ENCODE data around the gene INTS15.

Gene INTS15

DNA sequence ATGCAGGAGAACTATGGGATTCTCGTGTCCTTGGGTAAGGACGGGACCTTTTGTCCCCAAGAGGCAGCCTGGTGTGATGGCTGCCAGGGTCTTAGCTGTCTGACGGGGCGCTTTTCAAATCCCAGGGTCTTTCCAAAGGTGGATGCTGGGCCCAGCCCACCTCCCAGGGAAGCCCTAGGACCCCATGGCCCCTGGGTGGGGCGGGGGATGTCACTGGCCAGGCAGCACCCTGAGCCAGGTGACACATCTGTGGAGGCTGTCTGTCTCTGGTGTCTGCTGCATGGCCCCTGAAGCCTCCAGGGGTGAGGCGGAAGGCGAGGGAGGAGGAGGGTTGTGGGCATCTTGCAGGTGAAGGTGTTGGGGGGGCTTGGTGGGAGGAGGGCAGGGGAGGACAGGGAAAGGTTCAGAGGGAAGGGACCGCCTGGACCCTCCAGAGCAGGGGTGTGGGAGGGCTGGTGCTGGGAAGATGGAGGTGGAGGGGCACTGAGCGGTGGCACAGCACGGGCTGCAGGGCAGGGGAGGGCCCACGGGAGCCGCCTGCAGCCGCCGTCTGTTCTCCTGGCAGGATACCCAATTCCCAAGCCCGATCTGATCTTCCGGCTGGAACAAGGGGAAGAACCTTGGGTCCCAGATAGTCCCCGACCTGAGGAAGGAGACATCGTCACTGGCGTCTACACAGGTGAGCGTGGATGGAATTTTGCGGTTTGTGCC is 54.2 kb downstream of the INTS15 start:
- no peak for DNase-seq

DNA sequence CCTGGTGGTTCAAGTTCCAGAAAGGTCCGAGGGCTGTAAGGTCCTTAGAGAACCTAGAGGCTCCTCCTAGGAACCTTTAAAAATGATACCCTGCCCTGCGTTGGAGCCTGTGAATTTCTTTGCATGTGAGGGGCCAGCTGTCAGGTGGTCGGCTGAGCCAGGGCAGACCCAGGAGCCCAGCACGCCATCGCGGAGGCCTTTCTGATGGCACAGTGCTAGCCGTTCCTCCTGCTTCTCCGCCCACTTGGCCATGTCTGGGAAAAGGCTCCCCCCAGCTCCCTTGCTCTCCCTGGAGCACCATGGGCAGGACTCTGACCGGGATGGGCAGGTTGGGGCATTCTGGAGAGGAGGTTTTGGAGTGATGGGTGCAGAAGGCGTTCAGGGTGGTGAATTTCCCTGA is 54.9 kb downstream of the INTS15 start:
- no peak for DNase-seq

DNA sequence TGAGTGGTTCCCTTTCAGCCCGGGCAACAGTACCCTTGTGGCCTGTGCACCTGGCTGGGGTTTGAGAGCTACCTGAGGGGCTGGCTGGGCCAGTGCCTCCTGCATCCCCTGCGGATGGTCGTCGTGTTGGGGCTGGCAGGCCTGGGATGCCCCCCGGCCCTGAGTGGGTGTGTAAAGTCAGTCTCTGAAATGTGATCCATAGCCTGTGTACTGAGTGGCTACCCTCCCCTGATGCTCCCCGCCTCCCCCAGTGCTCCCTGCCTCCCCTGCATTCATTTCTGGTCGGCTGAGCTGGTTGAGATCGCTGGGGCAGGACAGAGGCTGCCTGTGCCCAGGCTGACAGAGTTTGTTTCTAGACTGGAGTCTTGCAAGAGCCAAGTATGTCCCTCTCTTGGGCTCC is 56.6 kb downstream of the INTS15 start:
- no peak for DNase-seq

DNA sequence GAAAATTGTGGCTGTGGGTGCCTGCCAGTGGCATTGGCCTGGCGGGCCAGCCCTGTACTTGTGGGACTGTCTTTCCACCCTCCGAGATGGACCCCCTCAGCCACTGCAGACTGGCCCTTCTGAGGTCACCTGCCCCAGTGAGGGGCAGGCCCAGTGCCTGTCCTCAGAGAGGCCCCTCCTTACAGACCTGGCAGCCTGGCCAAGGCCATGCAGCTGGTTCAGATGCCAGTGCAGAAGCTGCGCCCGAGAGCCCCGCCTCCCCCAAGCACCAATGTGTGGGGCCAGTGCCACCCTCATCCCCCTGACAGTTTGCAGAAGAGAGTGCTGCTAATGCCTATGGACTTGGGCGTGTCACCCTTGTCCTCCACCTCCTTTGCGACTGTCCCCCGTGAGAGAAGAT is 57.3 kb downstream of the INTS15 start:
- no peak for DNase-seq

DNA sequence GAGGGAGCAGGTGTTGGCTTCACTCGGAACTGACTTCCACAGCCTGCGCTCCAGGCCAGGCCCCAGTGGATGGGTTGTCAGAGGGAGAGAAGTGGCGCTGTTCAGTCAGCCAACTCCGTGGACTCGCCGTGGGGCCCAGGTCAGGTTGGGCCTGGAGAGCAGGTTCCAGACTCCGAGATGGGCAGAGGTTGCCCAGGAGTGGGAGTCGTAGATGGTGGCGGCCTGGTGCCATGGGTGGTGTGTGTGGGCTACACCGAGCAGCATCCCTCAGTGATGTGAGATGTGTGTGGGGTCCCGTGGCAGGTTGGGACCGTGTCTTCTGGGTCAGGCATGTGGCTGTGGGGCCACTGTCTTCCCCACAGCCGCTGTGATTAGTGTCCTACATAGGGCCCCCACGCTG is 57.7 kb downstream of the INTS15 start:
- no peak for DNase-seq

DNA sequence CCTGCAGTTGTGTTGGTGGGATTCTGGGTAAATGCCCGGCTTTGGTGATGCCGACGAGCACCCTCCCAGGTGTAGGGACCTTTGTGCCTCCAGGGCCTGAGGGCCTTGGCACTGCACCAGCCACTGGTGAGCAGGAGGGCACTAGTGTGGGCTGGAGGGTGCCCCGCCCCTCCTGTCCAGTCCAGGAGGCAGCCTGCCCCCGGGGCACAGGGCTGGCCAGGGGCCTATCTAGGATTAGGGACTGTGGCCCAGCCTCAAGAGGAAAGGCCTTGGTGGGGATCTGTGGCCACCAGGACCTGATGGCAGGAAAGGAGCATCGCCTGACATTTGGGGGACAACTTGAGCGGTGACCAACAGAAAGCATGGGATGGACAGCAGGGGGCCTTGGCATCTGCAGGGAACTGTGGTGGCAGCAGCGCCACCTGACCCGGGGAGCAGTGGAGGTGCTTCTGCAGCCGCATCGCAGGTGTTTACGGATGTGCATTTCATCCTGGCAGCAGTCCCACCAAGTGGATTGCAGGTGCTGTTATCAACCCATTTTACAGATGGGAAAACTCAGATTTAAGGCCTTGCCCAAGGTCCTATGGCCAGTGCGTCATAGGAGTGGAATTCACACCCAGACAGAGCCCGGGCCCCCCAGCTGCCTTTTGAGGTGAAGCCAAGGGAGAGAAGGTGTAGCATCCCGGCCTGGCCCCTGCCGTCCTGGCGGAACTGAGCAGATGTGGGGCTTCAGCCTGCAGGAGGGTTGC is 58.4 kb downstream of the INTS15 start:
- no peak for DNase-seq

DNA sequence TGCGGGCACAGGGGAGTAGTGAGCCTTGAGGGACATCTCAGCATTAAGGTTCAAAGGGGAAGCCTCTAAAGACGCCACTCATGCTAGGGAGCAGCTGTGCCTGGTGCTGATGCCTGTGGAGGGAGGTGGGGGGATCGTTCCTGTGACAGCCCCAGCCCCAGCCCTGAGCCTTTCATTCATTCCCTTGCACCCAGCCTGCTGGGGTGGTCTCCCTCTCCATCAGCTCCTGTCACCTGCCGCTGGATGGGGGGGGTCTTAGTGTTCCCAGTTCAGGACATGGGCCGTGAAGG is 58.9 kb downstream of the INTS15 start:
- no peak for DNase-seq

DNA sequence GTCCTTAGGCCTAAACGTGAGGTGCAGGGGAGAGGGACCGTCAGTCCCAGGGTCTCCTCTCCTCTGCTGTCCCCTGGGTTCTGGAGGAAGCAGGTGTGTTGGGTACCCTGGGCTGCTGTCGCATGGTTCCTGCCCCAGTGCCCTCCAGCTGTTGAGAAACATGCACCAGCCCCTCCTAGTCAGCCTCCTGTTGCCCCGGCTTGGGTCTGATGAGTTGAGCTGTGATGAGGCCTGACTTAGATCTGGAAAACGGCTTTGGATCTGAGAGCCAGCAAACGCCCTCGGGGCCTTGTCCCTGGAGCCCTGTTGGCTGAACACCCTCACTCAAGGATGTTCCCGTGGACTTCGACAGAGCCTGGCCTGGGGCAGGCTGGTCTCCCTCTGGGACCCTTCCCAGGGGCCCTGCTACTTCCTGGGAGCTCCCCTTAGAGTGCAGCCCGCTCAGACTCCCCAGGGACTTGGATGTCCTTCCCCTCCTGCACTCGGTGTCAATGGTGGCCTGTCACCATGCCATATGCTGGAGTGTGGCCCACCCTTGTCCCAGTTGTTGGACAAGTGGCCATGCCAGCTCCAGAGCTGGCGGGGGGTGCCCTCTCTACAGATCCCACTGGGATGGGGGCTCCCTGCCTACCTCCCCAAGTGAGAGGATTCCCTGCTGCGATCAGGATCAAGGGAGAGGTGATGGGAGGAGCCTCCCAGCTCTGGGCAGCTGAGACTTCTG is 59.6 kb downstream of the INTS15 start:
- DNase-seq: no peak

DNA sequence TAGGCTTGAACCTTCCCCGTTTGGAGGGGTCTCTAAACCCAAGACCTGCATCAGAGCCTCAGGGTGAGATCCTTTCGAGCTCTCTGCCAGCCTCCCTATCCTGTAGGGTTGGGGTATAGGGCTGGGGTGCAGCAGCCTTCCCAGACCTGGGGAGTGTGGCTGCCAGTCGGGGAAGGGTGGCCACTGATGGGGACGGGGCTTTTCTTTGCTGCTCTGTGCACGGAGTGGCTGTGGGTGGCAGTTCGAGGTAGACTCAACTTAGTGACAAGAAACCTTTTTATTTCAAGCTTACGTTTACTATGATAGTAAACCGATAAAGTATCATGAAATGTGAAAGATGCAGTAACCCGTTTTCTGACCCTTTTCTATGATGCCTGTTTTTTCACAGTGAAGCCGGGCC is 60.3 kb downstream of the INTS15 start:
- DNase-seq: no peak

DNA sequence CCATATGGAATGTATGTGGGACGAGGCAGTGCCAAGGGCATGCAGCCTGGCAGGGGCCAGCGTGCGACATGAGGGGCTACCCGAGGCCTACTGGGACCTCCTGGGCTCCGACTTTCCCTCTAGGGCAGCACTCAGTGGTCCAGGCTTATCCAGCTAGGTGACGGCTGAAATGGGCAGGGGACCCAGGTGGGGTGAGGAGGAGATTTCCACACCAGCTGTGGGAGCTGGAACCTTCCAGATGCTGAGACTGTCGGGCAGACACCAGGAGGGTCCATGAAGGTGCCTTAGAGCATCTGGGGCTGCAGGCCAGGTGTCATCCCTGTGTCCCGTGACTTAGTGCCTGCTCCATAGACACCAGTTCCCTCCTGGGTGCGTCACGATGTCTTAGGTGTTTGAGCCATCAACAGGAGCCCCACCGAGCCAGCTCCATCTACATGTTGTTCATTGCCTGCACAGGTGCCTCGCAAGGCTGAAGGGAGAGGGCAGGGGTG is 60.7 kb downstream of the INTS15 start:
- DNase-seq: no peak

DNA sequence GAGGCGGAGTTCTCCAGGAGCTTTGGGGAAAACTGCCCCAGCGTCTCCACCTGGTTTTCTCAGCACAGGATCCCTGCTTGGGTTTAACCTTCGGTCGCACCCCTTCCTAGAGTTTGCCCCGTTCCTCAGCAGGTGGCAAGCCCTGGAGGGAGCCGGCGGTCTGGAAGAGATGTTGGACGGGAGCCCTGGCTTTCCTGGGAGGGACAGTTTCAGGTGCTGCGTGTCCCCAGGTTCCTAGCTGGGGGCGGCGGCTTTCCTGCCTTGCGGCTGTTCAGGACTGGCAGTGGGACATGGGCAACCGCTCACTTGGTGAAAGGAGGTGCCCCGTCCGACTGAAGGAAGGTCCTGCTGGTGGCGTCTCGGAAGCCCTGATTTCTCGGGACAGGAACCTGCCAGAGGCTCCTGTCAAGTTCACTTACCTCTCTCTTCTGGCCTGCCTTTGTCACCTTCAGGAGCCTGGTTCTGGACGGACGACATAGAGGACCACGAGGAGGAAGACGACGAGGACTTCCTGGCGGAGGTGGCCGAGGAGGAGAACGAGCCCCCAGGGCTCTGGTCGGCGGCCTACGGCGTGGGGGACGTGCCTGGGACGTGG is 62.1 kb downstream of the INTS15 start:
- DNase-seq: no peak

DNA sequence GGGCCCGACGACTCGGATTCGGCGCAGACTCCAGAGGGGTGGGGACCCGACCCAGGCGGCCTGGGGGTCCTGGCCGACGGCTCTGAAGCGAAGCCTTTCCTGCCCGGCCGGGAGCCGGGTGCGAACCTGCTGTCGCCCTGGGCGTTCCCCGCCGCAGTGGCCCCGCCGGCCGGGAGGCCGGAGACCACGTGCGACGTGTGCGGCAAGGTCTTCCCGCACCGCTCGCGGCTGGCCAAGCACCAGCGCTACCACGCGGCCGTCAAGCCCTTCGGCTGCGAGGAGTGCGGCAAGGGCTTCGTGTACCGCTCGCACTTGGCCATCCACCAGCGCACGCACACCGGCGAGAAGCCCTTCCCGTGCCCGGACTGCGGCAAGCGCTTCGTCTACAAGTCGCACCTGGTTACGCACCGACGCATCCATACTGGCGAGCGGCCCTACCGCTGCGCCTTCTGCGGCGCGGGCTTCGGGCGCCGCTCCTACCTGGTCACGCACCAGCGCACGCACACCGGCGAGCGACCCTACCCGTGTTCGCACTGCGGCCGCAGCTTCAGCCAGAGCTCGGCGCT is 62.7 kb downstream of the INTS15 start:
- no peak for DNase-seq

DNA sequence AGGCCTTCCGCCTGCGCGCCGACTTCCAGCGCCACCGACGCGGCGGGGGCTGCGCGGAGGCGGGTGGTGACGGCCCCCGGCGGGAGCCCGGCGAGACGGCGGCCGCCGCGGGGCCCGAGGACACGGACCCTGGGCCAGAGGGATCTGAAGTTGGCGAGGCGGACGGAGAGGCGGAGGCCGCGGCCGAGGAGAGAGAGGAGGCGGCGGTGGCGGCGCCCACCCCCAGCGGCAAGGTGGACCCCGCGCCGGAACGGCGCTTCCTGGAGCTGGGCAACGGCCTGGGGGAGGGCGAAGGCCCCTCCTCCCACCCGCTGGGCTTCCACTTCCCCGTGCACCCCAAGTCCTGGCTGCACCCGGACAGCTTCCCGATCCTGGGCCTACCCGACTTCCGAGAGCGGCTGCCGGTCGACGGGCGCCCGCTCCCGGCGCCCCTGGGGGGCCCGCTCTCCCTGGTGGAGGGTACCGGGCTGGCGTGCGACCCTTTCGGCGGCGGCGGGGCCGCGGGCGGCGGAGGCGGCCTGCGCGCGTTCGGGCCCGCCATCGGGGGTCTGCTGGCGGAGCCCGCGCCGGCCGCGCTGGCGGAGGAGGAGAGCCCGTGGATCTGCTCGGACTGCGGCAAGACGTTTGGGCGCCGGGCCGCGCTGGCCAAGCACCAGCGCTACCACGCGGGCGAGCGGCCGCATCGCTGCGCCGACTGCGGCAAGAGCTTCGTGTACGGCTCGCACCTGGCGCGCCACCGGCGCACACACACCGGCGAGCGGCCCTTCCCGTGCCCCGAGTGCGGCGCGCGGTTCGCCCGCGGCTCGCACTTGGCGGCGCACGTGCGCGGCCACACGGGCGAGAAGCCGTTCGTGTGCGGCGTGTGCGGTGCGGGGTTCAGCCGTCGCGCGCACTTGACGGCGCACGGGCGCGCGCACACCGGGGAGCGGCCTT is 63.5 kb downstream of the INTS15 start:
- no peak for DNase-seq

DNA sequence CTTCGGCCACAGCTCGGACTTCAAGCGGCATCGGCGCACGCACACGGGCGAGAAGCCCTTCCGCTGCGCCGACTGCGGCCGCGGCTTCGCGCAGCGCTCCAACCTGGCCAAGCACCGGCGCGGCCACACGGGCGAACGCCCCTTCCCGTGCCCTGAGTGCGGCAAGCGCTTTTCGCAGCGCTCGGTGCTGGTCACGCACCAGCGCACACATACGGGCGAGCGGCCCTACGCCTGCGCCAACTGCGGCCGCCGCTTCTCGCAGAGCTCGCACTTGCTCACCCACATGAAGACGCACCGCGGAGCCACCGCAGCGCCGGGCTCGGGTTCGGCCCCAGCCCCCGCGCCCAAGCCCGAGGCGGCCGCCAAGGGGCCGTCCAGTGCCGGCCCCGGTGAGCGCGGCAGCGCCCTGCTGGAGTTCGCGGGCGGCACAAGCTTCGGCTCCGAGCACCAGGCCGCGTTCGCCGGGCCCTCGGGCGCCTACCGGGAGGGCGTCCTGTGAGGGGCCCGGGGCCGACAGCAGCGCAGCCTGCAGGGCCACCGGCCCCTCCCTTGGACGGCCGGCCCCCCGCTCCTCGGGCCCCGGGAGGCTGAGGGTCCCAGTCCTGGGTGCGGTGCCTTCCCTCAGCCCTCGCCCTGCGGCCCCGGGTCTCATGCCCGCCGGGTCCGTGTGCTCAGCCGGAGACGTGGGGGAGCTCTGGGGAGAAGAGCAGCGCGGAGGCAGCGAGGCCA is 64.5 kb downstream of the INTS15 start:
- no peak for DNase-seq

DNA sequence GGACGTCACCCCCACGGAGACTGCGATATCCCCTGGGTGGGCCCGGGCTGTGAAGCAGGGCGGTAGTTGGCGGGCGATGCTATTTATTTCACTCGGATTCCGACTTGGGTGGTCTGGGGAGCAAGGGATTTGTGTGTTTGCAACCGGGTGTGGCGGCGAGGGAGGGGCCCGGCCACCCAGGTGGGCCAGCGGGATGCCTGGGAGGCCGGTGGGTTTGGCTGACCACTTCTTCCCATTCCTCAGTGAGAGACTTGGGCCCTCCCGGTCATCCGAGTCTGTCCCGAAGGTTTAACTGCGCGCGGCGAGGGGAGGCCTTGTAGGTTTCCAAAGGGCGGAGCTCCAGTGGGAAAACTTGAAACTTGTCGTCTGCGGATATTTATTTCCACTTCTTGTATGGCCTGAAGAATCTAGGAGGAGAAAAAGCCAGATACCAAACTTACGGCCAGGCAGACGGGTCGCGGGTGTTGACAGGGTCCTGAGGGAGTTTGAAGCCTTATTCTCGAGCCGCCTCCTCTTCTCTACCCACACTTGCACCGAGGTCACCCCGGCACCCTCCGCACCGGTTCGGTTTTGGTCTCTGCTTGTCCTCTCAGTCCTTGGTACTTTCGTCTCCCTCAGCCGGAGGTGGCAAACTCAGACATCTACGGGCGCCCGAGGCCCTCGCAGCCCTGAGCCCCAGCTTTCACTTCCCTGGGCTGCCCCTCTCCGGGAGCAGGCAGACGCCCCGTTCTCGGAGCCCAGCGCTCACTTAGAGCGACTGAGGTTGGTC is 65.2 kb downstream of the INTS15 start:
- no peak for DNase-seq

DNA sequence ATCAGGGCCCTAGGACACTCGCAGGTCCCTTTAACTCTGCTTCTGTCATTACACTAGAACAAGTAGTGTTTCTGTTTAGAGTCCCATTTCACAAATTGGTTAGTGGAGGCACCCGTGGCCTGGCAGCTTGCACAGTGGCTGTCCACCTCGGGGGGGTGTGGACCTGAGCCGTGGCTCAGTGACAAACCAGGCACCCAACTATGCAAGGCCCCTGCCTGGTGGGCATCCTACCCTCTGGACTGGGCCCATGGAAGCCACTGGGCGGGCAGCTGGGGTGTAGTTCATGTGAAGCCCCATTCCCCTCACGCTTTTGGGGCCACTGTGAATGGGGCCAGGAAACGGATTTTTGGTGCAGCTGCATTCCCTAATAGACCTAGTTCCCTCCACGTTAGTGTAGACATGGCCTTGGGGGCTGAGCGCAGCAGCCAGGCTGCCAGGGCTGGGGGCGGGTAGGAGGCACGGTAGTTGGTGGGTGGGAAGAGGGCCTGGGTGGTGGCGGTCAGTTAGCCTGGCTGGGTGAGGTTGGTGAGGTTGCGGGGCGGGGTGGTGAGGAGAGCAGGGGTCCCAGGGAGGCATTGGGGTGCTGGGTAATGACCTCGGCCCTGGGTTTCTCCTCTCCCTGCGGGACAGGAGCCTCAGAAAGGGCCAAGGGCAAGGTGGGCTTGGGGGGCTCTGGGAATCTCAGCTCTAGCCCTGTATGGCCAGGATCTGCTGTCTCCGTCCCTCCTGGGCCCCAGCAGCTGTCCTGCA is 66.0 kb downstream of the INTS15 start:
- no peak for DNase-seq

DNA sequence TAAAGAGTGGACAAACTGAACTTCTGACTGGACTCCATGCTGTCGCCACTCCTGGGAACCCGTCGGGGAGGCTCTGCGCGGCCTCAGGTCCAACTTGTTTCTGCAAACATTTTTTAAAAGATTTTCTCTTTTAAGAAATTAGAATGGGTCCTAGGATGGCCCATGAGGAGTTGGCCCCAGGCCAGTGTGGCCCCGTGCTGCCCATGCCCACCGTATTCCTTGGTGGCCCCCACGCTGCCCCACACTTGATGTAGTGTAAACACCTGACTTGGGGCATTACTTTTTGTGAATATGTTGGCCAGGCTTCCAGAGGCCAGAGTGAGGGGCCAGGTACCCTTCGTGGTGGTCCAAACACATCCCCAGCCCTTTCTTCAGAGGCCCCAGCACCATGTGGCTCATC is 66.6 kb downstream of the INTS15 start:
- DNase-seq: no peak

Measured in NCI-H446 (cell line).